ENCODE measurements around the gene CRTC3.

The CRTC3 gene

GRCh38 chr15:90659481-90659880, 129.8 kb downstream of the CRTC3 start:
- TF ChIP-seq FOXP2 (optimal IDR thresholded peaks at IDR 0.05; ENCODE audit: borderline replicate concordance, extremely low read depth, extremely low read length, insufficient read depth) = no peak

- TF ChIP-seq POLR2AphosphoS5 (IDR thresholded peaks at IDR 0.05; ENCODE audit: low read depth, low read length) (no peak), REST (IDR thresholded peaks at IDR 0.05; ENCODE audit: insufficient read depth in 1 of 2, low read depth in 2 of 2, low read length in 2 of 2) (no peak), SIN3A (IDR thresholded peaks at IDR 0.05; ENCODE audit: borderline replicate concordance, insufficient read depth, low read length) (no peak), FOXP2 (optimal IDR thresholded peaks at IDR 0.05; ENCODE audit: borderline replicate concordance, extremely low read depth, extremely low read length, insufficient read depth) (peak; percentile 76), TAF1 (IDR thresholded peaks at IDR 0.05; ENCODE audit: borderline replicate concordance, insufficient read depth, low read length) (no peak)
Observed at GRCh38 chr15:90660195-90660998, 130.7 kb downstream of the CRTC3 start.

DNA sequence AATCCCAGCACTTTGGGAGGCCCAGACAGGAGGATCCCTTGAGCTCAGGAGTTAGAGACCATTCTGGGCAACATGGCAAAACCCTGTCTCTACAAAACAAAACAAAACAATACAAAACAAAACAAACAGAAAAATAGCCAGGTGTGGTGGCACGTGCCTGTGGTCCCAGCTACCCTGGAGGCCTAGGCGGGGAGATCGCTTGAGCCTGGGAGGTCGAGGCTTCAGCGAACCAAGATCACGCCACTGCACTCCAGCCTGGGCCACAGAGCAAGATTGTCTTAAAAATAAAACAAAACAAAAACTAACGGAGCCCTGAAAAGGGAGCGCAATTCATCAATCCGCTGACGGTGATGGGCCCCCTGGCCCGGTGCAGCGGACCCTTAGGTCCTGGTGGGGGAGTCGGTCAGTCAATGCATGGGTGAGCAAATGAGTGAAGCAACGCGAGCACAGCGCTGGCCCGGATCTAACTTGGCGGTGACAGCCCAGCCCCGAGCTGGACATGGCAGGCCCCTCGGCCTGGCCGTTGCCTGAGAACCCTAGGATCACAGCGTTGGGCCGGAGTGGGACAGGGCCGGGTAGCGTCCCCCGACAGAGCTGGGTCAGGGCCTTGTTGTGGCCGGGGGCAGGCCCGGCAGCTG, 135.0 kb downstream of the CRTC3 start:
- no peak for TF ChIP-seq REST (IDR thresholded peaks at IDR 0.05; ENCODE audit: insufficient read depth in 1 of 2, low read depth in 2 of 2, low read length in 2 of 2)
- TF ChIP-seq TAF1 (IDR thresholded peaks at IDR 0.05; ENCODE audit: borderline replicate concordance, insufficient read depth, low read length) = no peak
- TF ChIP-seq SIN3A (IDR thresholded peaks at IDR 0.05; ENCODE audit: borderline replicate concordance, insufficient read depth, low read length) = no peak
- no peak for TF ChIP-seq POLR2AphosphoS5 (IDR thresholded peaks at IDR 0.05; ENCODE audit: low read depth, low read length)
- no peak for TF ChIP-seq FOXP2 (optimal IDR thresholded peaks at IDR 0.05; ENCODE audit: borderline replicate concordance, extremely low read depth, extremely low read length, insufficient read depth)

- no peak for TF ChIP-seq REST (IDR thresholded peaks at IDR 0.05; ENCODE audit: insufficient read depth in 1 of 2, low read depth in 2 of 2, low read length in 2 of 2)
- no peak for TF ChIP-seq POLR2AphosphoS5 (IDR thresholded peaks at IDR 0.05; ENCODE audit: low read depth, low read length)
- TF ChIP-seq TAF1 (IDR thresholded peaks at IDR 0.05; ENCODE audit: borderline replicate concordance, insufficient read depth, low read length) = no peak
Observed at GRCh38 chr15:90665288-90666134, 135.8 kb downstream of the CRTC3 start.

DNA sequence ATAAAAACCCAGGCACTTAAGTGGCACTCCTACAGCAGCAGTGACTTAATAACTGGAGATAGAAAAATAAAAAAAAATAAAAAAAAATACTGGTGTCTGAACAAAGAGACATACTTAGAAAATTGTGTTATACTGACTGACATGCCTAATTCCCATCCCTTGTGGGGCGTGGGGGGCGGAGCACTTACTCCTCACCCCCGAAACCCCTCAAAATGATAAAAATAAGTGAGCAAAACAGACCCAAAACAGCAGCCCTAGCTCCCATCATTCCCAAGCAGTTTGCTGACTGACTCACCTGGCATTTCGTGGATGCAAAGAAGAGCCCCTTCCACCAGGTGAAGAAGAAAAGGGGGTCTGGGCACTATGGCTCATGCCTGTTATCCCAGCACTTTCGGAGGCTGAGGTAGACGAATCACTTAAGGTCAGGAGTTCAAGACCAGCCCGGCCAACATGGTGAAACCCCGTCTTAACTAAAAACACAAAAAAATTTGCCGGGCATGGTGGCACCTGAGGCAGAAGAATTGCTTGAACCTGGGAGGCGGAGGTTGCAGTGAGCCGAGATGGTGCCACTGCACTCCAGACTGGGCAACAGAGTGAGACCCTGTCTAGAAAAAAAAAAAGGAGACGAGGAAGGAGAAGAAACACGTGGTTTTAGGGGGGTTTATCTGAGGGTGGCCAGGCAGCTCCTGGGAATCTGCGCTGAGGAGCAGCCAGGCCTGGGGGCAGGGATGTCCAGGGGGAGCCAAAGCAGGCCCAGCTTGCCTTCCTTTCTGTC, 136.6 kb downstream of the CRTC3 start:
- TF ChIP-seq FOXP2 (optimal IDR thresholded peaks at IDR 0.05; ENCODE audit: borderline replicate concordance, extremely low read depth, extremely low read length, insufficient read depth) (no peak), REST (IDR thresholded peaks at IDR 0.05; ENCODE audit: insufficient read depth in 1 of 2, low read depth in 2 of 2, low read length in 2 of 2) (no peak), TAF1 (IDR thresholded peaks at IDR 0.05; ENCODE audit: borderline replicate concordance, insufficient read depth, low read length) (no peak), POLR2AphosphoS5 (IDR thresholded peaks at IDR 0.05; ENCODE audit: low read depth, low read length) (no peak)

All from PFSK-1 (cell line).